ENCODE data around the gene GNG14. TPM values are rescaled to one million over a fixed set of nuclear protein-coding genes. Genes with fewer than 3 reads are reported as not detected.

Gene GNG14
- polyA plus RNA-seq, 3 donors = not detected

- Histone ChIP-seq H2AFZ (ENCODE audit: insufficient read depth, low read depth, low read length, poor library complexity, severe bottlenecking) (no peak overlapping the region), H3K4me2 (replicated peaks; ENCODE audit: extremely low read depth, low read length, poor library complexity, severe bottlenecking) (no peak overlapping the region), H3K4me3 (replicated peaks in 1 of 3; ENCODE audit: low read depth in 2 of 3, low read length in 3 of 3) (no peak overlapping the region), H3K27ac (ENCODE audit: low read depth in 1 of 2, low read length in 2 of 2) (peak overlapping the region in 1 of 2 donors; percentile 11), H3K9me3 (replicated peaks in 1 of 2; ENCODE audit: control insufficient read depth in 1 of 2, insufficient read depth in 1 of 2, low read length in 2 of 2) (no peaks in the 10 kb centered on the region), H3K4me1 (ENCODE audit: control insufficient read depth in 1 of 2, insufficient read depth in 2 of 2, low read length in 2 of 2) (peaks cover 16 to 28% of the 10 kb centered on the region in 2 donors), H3K27me3 (ENCODE audit: control insufficient read depth in 2 of 2, insufficient read depth in 2 of 2, low read length in 2 of 2) (no peaks in the 10 kb centered on the region), H3K79me2 (ENCODE audit: insufficient read depth, low read length) (peaks cover 16% of the 10 kb centered on the region), H3K9ac (ENCODE audit: insufficient read depth, low read length, poor library complexity, severe bottlenecking) (no peak overlapping the region), H3K36me3 (replicated peaks in 1 of 2; ENCODE audit: control insufficient read depth in 1 of 2, insufficient read depth in 2 of 2, low read length in 2 of 2) (peaks cover 41 to 51% of the 10 kb centered on the region in 2 donors), H4K20me1 (ENCODE audit: insufficient read depth, low read length) (peaks cover 42% of the 10 kb centered on the region)
- 99% methylated on average over 9 of the region's 9 CpGs for WGBS (ENCODE audit: insufficient coverage)
- DNase-seq = no peak
- Mint-ChIP-seq H3K27ac (peak overlapping the region in 2 of 7 donors; percentile 50 to 66), H3K4me3 (no peak overlapping the region), H3K4me1 (peaks cover 19% of the 10 kb centered on the region), H3K36me3 (peaks cover 42 to 51% of the 10 kb centered on the region in 2 donors), H3K9me3 (no peaks in the 10 kb centered on the region), H3K27me3 (ENCODE audit: low read depth in 3 of 3) (peaks cover 0 to 6% (median 0%) of the 10 kb centered on the region in 3 donors)
- intact Hi-C loops (cut with micrococcal nuclease) = loop anchor here in 1 of 2 donors (2.0 to 5.0 kb wide), 2 partner anchors 15 to 57 kb away; partner anchors contain the start of gene GET3
- TF ChIP-seq, protein P1, sequence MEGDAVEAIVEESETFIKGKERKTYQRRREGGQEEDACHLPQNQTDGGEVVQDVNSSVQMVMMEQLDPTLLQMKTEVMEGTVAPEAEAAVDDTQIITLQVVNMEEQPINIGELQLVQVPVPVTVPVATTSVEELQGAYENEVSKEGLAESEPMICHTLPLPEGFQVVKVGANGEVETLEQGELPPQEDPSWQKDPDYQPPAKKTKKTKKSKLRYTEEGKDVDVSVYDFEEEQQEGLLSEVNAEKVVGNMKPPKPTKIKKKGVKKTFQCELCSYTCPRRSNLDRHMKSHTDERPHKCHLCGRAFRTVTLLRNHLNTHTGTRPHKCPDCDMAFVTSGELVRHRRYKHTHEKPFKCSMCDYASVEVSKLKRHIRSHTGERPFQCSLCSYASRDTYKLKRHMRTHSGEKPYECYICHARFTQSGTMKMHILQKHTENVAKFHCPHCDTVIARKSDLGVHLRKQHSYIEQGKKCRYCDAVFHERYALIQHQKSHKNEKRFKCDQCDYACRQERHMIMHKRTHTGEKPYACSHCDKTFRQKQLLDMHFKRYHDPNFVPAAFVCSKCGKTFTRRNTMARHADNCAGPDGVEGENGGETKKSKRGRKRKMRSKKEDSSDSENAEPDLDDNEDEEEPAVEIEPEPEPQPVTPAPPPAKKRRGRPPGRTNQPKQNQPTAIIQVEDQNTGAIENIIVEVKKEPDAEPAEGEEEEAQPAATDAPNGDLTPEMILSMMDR (IDR thresholded peaks at IDR 0.05) = no peak
These were observed 7.8 kb upstream of the GNG14 start for GRCh38 chr19:12680034-12680433.

DNA sequence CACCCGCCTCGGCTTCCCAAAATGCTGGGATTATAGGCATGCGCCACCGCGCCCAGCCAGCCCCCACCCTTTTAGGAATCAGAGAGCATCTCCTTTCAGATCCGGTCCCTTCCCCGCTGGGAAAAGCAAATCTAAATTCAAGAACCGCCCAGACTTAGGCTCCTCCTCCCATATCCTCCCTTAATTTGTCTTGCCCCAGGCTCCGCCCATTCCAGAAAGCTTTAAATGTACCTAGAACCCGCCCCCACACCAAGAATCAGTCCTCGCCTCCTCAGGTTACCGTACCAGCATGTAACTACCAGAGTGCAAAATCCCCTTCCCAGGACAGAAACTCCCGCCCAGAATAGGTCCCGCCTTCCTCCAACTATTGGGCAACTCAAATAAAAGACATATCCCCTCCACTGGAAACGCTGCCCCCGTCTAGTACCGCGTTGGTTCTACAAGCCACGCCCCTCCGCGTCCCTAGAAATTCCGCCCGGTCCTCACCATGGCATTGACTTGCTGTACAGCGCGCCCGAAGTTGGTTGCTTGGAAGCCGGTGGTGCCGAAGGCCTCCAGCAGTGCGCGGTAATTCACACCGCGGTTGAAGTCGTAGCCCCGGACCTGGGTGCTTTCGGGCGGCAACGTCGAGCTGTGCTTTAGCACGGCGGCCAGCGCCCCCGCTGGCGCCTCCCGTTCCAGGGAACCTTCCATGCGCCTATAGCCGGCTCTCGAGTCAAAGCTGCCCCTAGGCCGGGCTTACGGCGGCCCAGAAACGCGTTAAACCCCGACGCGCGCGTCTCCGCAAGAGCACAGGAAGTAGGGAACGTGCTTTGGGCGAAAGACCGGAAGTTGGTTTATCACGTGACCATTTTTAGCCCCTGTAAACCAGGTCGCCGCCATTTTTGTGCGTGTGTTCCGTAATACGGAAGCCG lies 6.5 kb upstream of the GNG14 start, which contains the start of gene DHPS:
Gene DHPS, minus strand, starts transcription at position 807 of the 914 bp plus-strand sequence. Its CDS starts 114 bp downstream, at position 693.
- Histone ChIP-seq H3K4me3 (replicated peaks in 1 of 3; ENCODE audit: low read depth in 2 of 3, low read length in 3 of 3) (peak within 1 kb of the TSS; percentile 70 to 88 (median 70)), H2AFZ (ENCODE audit: insufficient read depth, low read depth, low read length, poor library complexity, severe bottlenecking) (peak within 1 kb of the TSS; percentile 94), H3K4me2 (replicated peaks; ENCODE audit: extremely low read depth, low read length, poor library complexity, severe bottlenecking) (peak within 1 kb of the TSS; percentile 90), H3K36me3 (replicated peaks in 1 of 2; ENCODE audit: control insufficient read depth in 1 of 2, insufficient read depth in 2 of 2, low read length in 2 of 2) (peaks cover 28 to 38% of the 10 kb centered on the region in 2 donors), H3K27me3 (ENCODE audit: control insufficient read depth in 2 of 2, insufficient read depth in 2 of 2, low read length in 2 of 2) (no peaks in the 10 kb centered on the region), H3K27ac (ENCODE audit: low read depth in 1 of 2, low read length in 2 of 2) (peak within 1 kb of the TSS; percentile 93 to 94), H3K4me1 (ENCODE audit: control insufficient read depth in 1 of 2, insufficient read depth in 2 of 2, low read length in 2 of 2) (peaks cover 16 to 25% of the 10 kb centered on the region in 2 donors), H3K9me3 (replicated peaks in 1 of 2; ENCODE audit: control insufficient read depth in 1 of 2, insufficient read depth in 1 of 2, low read length in 2 of 2) (no peaks in the 10 kb centered on the region), H4K20me1 (ENCODE audit: insufficient read depth, low read length) (peaks cover 29% of the 10 kb centered on the region), H3K9ac (ENCODE audit: insufficient read depth, low read length, poor library complexity, severe bottlenecking) (peak within 1 kb of the TSS; percentile 79), H3K79me2 (ENCODE audit: insufficient read depth, low read length) (peaks cover 16% of the 10 kb centered on the region)
- Mint-ChIP-seq H3K4me3 (peak within 1 kb of the TSS; percentile 96 to 98), H3K27ac (peak within 1 kb of the TSS; percentile 93 to 99 (median 97)), H3K36me3 (peaks cover 31 to 38% of the 10 kb centered on the region in 2 donors), H3K9me3 (no peaks in the 10 kb centered on the region), H3K4me1 (peaks cover 19% of the 10 kb centered on the region), H3K27me3 (ENCODE audit: low read depth in 3 of 3) (peaks cover 0 to 6% (median 0%) of the 10 kb centered on the region in 3 donors)
- WGBS (ENCODE audit: insufficient coverage) = under 1% methylated on average over 61 of the region's 68 CpGs
- peak; percentile 97 to 99 (median 98) for DNase-seq
- intact Hi-C loops (cut with micrococcal nuclease) = loop anchor here in 1 of 2 donors (2.0 to 5.0 kb wide), 2 partner anchors 17 to 56 kb away; partner anchors contain the start of gene GET3
- TF ChIP-seq, protein P1 (IDR thresholded peaks at IDR 0.05) = no peak
